ENCODE results near the gene MINDY1.

The MINDY1 gene

DNA sequence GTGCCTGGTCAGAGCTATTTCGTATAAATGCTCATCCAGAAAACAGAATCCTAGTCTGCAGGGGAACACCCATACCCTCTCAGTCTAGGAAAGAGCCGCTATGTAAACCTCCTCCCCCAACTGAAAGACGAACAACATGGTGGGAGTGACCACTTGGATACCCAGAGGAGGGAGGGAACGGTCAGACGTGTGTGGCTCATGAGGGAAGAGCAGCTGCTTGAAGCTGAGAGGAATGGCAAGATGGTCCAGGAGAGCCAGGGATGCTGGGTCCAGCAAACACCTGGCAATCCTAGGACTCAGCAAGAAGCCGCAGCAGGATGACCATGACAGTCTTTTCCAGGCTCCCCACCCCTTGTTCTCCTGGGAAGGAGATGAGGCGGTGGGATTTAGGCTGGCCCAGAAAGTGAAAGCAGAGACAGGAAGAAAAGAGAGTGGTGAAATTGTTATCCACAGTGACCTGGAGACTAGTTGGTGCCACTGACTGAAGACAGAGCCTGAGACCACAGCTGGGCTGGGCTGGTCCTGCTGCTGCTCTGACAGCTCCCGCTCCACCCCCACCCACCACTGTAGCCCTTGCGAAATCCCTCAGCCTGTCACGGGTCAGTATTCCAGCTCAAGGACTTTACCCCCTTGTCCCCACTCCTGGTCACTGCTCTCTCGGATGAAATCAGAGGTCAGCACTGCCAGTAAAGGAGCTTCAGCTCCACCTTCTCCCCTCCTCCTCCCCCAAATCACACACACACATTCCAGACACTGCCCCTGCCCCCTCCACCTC, 35.7 kb downstream of the MINDY1 start:
- Histone ChIP-seq H3K36me3 (peaks cover 69% of the 10 kb centered on the region), H3K27me3 (ENCODE audit: insufficient read depth, low read depth, severe bottlenecking) (no peaks in the 10 kb centered on the region), H3K27ac (peak overlapping the region; percentile 94), H3K9me3 (ENCODE audit: severe bottlenecking) (peaks cover 4% of the 10 kb centered on the region), H3K4me3 (ENCODE audit: low read depth, low read length) (no peak overlapping the region)
- TF ChIP-seq, protein P1, sequence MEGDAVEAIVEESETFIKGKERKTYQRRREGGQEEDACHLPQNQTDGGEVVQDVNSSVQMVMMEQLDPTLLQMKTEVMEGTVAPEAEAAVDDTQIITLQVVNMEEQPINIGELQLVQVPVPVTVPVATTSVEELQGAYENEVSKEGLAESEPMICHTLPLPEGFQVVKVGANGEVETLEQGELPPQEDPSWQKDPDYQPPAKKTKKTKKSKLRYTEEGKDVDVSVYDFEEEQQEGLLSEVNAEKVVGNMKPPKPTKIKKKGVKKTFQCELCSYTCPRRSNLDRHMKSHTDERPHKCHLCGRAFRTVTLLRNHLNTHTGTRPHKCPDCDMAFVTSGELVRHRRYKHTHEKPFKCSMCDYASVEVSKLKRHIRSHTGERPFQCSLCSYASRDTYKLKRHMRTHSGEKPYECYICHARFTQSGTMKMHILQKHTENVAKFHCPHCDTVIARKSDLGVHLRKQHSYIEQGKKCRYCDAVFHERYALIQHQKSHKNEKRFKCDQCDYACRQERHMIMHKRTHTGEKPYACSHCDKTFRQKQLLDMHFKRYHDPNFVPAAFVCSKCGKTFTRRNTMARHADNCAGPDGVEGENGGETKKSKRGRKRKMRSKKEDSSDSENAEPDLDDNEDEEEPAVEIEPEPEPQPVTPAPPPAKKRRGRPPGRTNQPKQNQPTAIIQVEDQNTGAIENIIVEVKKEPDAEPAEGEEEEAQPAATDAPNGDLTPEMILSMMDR (IDR thresholded peaks at IDR 0.05; ENCODE audit: low read depth, low read length) = no peak
- DNase-seq = peak; percentile 85

DNA sequence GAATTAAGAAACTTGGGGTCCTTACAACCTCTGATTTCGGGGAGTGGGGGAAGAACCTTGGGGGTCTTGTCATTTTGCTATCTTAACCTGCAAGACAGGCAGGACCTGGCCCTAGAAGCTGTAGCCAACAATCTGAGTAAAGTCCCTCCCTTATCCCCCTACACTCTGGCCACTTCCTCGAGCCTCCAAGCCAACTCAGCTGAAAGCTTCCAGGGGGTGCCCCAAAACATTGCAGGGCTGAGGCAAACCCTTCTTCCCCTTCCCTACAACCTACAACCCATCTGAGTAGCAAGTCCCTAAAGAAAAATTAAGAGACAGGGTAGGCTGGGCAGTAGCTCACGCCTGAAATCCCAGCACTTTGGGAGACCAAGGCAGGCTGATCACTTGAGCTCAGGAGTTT, 37.1 kb downstream of the MINDY1 start:
- DNase-seq = no peak
- no peaks in the 10 kb centered on the region for H3K9me3 ChIP-seq (ENCODE audit: severe bottlenecking)
- H3K4me3 ChIP-seq (ENCODE audit: low read depth, low read length) = no peak overlapping the region
- H3K36me3 ChIP-seq = peaks cover 83% of the 10 kb centered on the region
- TF ChIP-seq, protein P1 (IDR thresholded peaks at IDR 0.05; ENCODE audit: low read depth, low read length) = no peak
- H3K27me3 ChIP-seq (ENCODE audit: insufficient read depth, low read depth, severe bottlenecking) = no peaks in the 10 kb centered on the region
- H3K27ac ChIP-seq = no peak overlapping the region

DNA sequence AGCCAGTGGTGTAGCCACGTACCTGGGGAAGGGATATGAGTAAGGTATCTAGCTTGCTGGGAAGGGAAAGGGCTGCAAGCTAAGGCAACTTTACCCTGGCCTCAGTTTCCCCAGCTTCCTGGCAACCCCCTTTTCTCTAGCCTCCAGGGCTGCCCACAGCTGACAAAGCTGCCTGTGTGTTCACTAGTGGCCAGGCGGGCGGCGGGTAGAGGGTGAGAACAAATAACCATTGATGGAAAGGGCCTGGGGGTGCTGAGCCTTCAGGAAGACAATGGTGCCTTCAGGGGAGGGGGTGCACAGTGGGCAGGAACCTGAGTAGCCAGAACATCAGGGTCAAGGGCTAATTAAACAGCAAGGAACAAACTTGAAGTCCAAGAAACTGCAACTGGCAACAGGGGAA, 38.2 kb downstream of the MINDY1 start:
- TF ChIP-seq, protein P1 (IDR thresholded peaks at IDR 0.05; ENCODE audit: low read depth, low read length) = no peak

DNA sequence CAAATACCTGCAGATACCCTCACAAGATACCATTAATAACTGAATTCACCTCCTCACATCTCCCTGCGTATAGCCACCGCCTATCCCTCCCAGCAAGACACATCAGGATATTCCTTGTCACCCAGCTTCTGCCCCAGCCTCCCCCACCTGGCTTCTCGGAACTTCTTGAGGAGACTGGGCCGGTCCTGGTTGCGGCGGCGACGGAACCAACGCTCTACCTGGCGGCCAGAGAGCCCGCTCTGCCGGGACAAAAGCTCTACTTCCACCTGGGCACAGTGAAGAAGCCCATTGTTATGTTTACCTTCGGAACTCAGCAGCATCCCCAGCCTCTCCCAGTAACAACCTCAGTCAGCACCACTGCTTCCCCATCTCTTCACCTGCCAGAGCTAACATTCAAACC, 38.8 kb downstream of the MINDY1 start:
- no peak overlapping the region for H3K27ac ChIP-seq
- no peak for DNase-seq
- no peak overlapping the region for H3K4me3 ChIP-seq (ENCODE audit: low read depth, low read length)
- H3K36me3 ChIP-seq = peaks cover 94% of the 10 kb centered on the region
- H3K9me3 ChIP-seq (ENCODE audit: severe bottlenecking) = no peaks in the 10 kb centered on the region
- TF ChIP-seq, protein P1 (IDR thresholded peaks at IDR 0.05; ENCODE audit: low read depth, low read length) = no peak
- no peaks in the 10 kb centered on the region for H3K27me3 ChIP-seq (ENCODE audit: insufficient read depth, low read depth, severe bottlenecking)

More for the DNA sequence above, 38.2 kb downstream of the MINDY1 start:
- no peak overlapping the region for H3K4me3 ChIP-seq (ENCODE audit: low read depth, low read length)
- H3K27ac ChIP-seq = no peak overlapping the region
- peaks cover 88% of the 10 kb centered on the region for H3K36me3 ChIP-seq
- no peaks in the 10 kb centered on the region for H3K27me3 ChIP-seq (ENCODE audit: insufficient read depth, low read depth, severe bottlenecking)
- DNase-seq = no peak
- no peaks in the 10 kb centered on the region for H3K9me3 ChIP-seq (ENCODE audit: severe bottlenecking)

DNA sequence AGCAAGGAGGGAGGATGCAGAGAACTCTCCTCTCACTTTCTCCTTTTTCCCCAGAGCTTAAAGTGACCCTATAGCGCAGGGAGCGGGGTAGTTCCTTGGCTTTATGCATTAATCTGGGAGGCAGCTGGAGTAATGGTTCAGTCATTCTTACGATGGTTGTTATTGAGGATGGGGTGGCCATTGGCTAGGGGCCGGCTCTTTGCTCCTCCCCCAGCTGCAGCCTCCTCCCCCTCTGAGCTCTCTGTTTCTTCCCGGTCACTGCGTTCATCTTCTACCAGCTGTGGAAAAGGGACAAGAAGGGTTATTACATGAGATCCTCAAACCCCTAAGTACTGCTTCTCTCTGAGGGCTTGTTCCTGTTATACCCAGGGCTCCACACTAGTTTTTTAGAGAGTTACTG, 40.7 kb downstream of the MINDY1 start:
- no peak overlapping the region for H3K27ac ChIP-seq
- no peak for DNase-seq
- H3K27me3 ChIP-seq (ENCODE audit: insufficient read depth, low read depth, severe bottlenecking) = no peaks in the 10 kb centered on the region
- no peaks in the 10 kb centered on the region for H3K9me3 ChIP-seq (ENCODE audit: severe bottlenecking)
- H3K36me3 ChIP-seq = peaks cover 92% of the 10 kb centered on the region
- TF ChIP-seq, protein P1 (IDR thresholded peaks at IDR 0.05; ENCODE audit: low read depth, low read length) = no peak
- no peak overlapping the region for H3K4me3 ChIP-seq (ENCODE audit: low read depth, low read length)

DNA sequence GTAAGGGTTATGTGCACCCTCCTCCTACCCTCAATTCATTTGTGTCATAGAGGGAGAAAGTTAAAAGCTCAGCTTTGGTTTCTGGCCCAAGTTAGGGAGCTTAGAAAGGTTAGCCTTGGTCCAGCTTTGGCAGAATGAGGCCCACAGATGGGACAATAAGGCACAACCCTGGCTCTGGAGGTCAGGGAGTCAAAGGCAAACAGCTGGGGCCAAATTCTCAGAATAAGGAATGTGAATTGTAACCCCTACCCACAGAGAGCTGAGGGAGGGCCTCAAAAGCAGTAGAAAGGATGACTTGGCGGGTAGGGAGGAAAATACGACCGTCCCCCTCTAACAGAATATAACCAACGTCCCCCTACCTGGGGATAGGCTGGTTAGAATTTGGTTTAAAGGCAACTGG, 41.1 kb downstream of the MINDY1 start:
- TF ChIP-seq, protein P1 (IDR thresholded peaks at IDR 0.05; ENCODE audit: low read depth, low read length) = no peak
- H3K36me3 ChIP-seq = peaks cover 92% of the 10 kb centered on the region
- no peak for DNase-seq
- no peaks in the 10 kb centered on the region for H3K9me3 ChIP-seq (ENCODE audit: severe bottlenecking)
- H3K27ac ChIP-seq = no peak overlapping the region
- H3K27me3 ChIP-seq (ENCODE audit: insufficient read depth, low read depth, severe bottlenecking) = no peaks in the 10 kb centered on the region
- no peak overlapping the region for H3K4me3 ChIP-seq (ENCODE audit: low read depth, low read length)
